Activated naive CD8-positive, alpha-beta T cell (primary cell): ENCODE measurements around the gene PARK7.
A peak's percentile ranks its signal among the peaks of the same experiment; 100 is the strongest.

ENCODE experiments used
- H3K27ac Mint-ChIP-seq: one replicate; pipeline ENCODE4 v1.8.0; 2021; ENCODE audit warnings: mixed read lengths
- H3K27me3 Mint-ChIP-seq: one replicate; pipeline ENCODE4 v1.8.0; 2021; ENCODE audit warnings: mixed read lengths
- H3K36me3 Mint-ChIP-seq: one replicate; pipeline ENCODE4 v1.8.0; 2021; ENCODE audit warnings: mixed read lengths
- H3K4me1 Mint-ChIP-seq: one replicate; pipeline ENCODE4 v1.8.0; 2021; ENCODE audit warnings: low read depth, mixed read lengths
- H3K4me3 Mint-ChIP-seq: one replicate; pipeline ENCODE4 v1.8.0; 2021; ENCODE audit warnings: mild to moderate bottlenecking, mixed read lengths
- H3K9me3 Mint-ChIP-seq: one replicate; pipeline ENCODE4 v1.8.0; 2021; ENCODE audit warnings: low read depth, mixed read lengths

The PARK7 gene

DNA sequence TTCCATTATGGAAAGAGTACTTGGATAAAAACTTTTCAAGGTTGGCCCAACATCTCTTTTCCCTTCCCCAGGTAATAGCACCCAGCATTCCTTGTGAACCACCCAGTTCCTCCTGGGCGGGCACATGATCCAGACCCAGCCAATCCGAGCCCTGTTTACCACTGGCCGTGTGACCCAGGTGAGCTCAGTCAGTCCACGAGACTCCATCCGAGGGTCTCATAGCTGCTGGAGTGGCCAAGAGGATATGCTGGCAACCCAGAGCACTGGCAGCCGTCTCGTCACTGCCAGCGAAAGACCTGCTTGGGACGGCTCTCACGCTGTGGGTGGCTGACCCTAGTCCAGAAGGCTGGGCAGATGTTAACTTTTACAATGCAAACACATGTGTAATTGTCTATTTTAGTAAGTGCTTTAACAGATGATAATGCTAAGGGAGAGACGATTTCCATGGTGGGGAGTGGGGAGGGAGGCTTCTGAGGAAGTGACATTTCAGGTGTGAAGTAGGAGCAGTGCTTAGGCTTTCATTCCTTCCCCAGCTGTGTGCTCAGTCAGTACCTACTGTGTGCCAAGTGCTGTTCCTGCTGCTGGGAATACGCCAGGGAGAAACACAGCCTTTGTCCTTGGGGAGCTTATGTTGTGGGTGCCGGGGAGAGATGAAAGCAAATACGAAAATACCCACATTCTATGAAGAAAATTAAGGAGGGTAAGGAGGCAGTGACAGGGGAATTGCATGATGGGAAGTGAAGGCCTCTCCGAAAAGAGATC is 24.5 kb downstream of the PARK7 start:
- Mint-ChIP-seq H3K36me3 (peaks cover 12% of the 10 kb centered on the region), H3K4me1 (peaks cover 7% of the 10 kb centered on the region), H3K27ac (peak overlapping the region; percentile 64), H3K4me3 (no peak overlapping the region), H3K9me3 (no peaks in the 10 kb centered on the region), H3K27me3 (no peaks in the 10 kb centered on the region)

DNA sequence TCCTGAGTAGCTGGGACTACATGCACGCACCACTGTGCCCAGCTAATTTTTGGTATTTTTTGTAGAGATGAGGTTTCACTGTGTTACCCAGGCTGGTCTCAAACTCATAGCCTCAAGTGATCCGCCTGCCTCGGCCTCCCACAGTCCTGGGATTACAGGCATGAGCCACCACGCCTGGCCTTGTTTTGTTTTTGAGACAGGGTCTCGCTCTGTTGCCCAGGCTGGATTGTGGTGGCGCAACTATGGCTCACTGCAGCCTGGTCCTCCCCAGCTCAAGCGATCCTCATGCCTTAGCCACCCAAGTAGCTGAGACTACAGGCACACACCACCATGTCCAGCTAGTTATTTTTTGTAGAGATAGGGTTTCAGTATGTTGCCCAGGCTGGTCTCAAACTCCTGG is 26.0 kb downstream of the PARK7 start:
- H3K36me3 Mint-ChIP-seq = peaks cover 10% of the 10 kb centered on the region
- no peaks in the 10 kb centered on the region for H3K9me3 Mint-ChIP-seq
- no peak overlapping the region for H3K4me3 Mint-ChIP-seq
- no peaks in the 10 kb centered on the region for H3K27me3 Mint-ChIP-seq
- H3K4me1 Mint-ChIP-seq = peaks cover 3% of the 10 kb centered on the region
- H3K27ac Mint-ChIP-seq = peak overlapping the region; percentile 17

- Mint-ChIP-seq H3K27me3 (no peaks in the 10 kb centered on the region), H3K27ac (no peak overlapping the region), H3K4me3 (no peak overlapping the region), H3K36me3 (peaks cover 10% of the 10 kb centered on the region), H3K4me1 (no peaks in the 10 kb centered on the region), H3K9me3 (no peaks in the 10 kb centered on the region)
Measured at GRCh38 chr1:7988576-7988975, 27.1 kb downstream of the PARK7 start.

- H3K36me3 Mint-ChIP-seq = peaks cover 12% of the 10 kb centered on the region
- H3K27ac Mint-ChIP-seq = peak overlapping the region; percentile 2
- H3K4me1 Mint-ChIP-seq = no peaks in the 10 kb centered on the region
- H3K9me3 Mint-ChIP-seq = no peaks in the 10 kb centered on the region
- no peak overlapping the region for H3K4me3 Mint-ChIP-seq
- no peaks in the 10 kb centered on the region for H3K27me3 Mint-ChIP-seq
Measured at GRCh38 chr1:7989762-7990428, 28.4 kb downstream of the PARK7 start.

DNA sequence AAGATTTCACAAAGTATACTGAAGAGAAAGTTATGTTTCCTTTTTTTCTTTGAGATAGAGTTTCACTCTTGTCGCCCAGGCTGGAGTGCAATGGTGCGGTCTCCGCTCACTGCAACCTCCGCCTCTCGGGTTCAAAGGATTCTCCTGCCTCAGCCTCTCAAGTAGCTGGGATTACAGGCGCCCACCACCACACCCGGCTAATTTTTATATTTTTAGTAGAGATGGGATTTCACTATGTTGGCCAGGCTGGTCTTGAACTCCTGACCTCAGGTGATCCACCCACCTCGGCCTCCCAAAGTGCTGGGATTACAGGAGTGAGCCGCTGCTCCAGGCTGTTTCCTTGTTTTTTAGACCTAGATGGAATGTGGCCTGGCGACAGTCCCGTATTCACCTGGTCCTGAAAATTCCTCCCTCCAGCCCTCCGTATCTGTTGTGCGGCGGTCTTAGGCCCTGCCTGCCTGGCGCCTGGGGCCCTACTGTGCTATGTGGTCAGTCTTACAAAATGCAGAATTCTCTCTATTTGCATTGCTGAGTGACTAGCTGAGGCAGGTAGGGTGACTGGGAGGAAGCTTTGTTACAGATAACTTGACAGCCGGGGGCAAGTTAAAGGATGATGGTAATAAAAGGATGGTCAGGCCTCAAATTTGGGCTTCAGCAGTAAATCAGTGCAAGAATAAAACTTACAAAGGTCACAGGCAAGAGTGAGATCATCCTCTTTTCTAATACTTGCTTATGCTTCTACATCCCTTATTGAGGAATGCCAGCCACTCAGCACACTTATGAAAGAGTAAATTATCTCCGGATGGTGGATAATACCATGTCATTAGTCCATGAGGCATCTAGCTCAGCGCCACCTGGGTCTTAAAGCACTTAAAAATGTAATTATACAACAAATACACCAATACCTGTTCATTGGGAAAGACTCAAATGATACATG is 30.3 kb downstream of the PARK7 start:
- Mint-ChIP-seq H3K36me3 (peaks cover 10% of the 10 kb centered on the region), H3K4me3 (no peak overlapping the region), H3K27ac (no peak overlapping the region), H3K9me3 (no peaks in the 10 kb centered on the region), H3K4me1 (no peaks in the 10 kb centered on the region), H3K27me3 (no peaks in the 10 kb centered on the region)

DNA sequence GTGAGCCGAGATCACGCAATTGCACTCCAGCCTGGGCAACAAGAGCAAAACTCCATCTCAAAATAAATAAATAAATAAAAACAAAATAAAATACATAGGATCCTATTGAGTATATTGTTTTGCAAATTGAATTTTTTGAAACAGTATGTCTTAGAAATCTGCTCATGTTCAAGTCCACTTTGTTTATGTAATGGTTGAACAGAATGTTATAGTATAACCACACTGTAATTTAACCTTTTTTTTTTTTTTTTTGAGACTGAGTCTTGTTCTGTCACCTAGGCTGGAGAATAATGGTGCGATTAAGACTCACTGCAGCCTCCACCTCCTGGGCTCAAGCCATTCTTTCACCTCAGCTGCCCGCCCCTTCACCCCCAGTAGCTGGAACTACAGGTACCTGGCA is 31.4 kb downstream of the PARK7 start:
- Mint-ChIP-seq H3K4me1 (no peaks in the 10 kb centered on the region), H3K27ac (no peak overlapping the region), H3K9me3 (no peaks in the 10 kb centered on the region), H3K4me3 (no peak overlapping the region), H3K36me3 (peaks cover 13% of the 10 kb centered on the region), H3K27me3 (no peaks in the 10 kb centered on the region)

DNA sequence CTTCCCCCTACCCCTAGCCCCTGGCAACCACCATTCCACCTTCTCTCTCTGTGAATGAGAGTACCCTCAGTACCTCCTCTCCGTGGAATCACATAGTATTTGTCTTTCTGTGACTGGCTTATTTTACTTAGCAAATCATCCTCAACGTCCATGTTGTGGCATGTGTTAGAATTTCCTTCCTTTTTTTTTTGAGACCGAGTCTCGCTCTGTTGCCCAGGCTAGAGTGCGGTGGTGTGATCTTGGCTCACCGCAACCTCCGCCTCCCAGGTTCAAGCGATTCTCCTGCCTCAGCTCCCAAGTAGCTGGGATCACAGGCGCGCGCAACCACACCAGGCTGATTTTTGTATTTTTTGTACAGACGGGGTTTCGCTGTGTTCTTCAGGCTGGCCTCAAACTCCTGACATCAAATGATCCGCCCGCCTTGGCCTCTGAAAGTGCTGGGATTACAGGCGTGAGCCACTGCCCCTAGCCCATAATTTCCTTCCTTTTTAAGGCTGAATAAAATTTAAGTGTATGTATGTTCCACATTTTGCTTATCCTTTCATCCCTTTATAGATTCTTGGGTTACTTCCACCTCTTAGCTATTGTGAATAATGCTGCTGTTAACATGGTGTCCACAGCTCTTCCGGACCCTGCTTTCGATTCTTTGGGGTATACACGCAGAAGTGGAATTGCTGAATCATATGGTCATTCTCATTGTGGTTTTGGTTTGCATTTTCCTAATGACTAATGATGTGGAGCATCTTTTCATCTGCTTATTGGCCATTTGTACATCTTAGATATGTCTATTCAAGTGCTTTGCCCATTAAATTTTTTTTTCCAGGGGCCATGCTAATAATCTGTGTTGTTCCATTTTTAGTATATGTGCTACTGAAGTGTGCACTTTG is 32.3 kb downstream of the PARK7 start:
- Mint-ChIP-seq H3K4me1 (no peaks in the 10 kb centered on the region), H3K9me3 (no peaks in the 10 kb centered on the region), H3K4me3 (no peak overlapping the region), H3K27ac (no peak overlapping the region), H3K27me3 (no peaks in the 10 kb centered on the region), H3K36me3 (peaks cover 13% of the 10 kb centered on the region)

DNA sequence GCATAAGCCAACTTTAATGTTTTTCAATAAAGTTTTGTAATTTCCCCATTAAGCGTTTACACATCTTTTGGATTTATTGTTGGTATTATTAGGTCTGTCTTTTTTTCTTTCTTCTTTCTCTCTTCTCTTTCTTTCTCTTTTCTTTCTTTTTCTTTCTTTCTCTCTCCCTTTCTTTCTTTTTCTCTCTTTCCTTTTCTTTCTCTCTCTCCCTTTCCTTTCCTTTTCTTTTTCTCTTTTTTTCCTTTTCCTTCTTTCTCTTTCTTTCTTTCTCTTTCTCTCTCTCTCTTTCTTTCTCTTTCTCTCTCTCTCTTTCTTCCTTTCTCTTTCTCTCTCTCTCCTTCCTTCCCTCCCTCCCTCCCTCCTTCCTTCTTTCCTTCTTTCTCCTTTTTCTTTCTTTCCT is 33.3 kb downstream of the PARK7 start:
- Mint-ChIP-seq H3K36me3 (peaks cover 13% of the 10 kb centered on the region), H3K27ac (no peak overlapping the region), H3K4me1 (no peaks in the 10 kb centered on the region), H3K27me3 (no peaks in the 10 kb centered on the region), H3K4me3 (no peak overlapping the region), H3K9me3 (no peaks in the 10 kb centered on the region)

- no peaks in the 10 kb centered on the region for H3K4me1 Mint-ChIP-seq
- no peak overlapping the region for H3K27ac Mint-ChIP-seq
- H3K9me3 Mint-ChIP-seq = no peaks in the 10 kb centered on the region
- H3K27me3 Mint-ChIP-seq = no peaks in the 10 kb centered on the region
- H3K36me3 Mint-ChIP-seq = peaks cover 9% of the 10 kb centered on the region
- H3K4me3 Mint-ChIP-seq = no peak overlapping the region
Measured at GRCh38 chr1:7995437-7995836, 33.9 kb downstream of the PARK7 start.

- H3K4me3 Mint-ChIP-seq = no peak overlapping the region
- H3K27ac Mint-ChIP-seq = no peak overlapping the region
- H3K27me3 Mint-ChIP-seq = no peaks in the 10 kb centered on the region
- H3K4me1 Mint-ChIP-seq = no peaks in the 10 kb centered on the region
- peaks cover 15% of the 10 kb centered on the region for H3K36me3 Mint-ChIP-seq
- H3K9me3 Mint-ChIP-seq = no peaks in the 10 kb centered on the region
Measured at GRCh38 chr1:8002329-8002910, 40.9 kb downstream of the PARK7 start.

DNA sequence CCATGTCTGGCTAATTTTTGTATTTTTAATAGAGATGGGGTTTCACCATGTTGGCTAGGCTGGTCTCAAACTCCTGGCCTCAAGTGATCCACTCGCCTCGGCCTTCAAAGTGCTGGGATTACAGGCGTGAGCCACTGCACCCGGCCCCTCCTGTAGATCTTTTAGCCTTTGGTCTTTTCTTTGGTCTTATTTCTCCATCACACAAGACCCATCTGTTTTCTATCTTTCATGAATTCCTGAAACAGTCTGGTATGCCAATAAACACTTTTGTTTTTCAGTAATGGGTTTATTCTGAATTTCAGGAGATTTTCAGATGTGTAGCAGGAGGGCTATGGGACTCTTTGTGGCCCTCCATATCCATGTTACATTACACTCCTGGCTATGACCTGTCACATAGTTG is 41.4 kb downstream of the PARK7 start:
- Mint-ChIP-seq H3K4me1 (no peaks in the 10 kb centered on the region), H3K36me3 (peaks cover 15% of the 10 kb centered on the region), H3K27me3 (no peaks in the 10 kb centered on the region), H3K9me3 (no peaks in the 10 kb centered on the region), H3K4me3 (no peak overlapping the region), H3K27ac (no peak overlapping the region)

GRCh38 chr1:8003438-8004112 is 42.1 kb downstream of the PARK7 start:
- no peak overlapping the region for H3K27ac Mint-ChIP-seq
- no peaks in the 10 kb centered on the region for H3K4me1 Mint-ChIP-seq
- H3K27me3 Mint-ChIP-seq = no peaks in the 10 kb centered on the region
- H3K9me3 Mint-ChIP-seq = no peaks in the 10 kb centered on the region
- H3K4me3 Mint-ChIP-seq = no peak overlapping the region
- peaks cover 15% of the 10 kb centered on the region for H3K36me3 Mint-ChIP-seq

GRCh38 chr1:8004113-8004802 is 42.7 kb downstream of the PARK7 start:
- Mint-ChIP-seq H3K27ac (no peak overlapping the region), H3K9me3 (no peaks in the 10 kb centered on the region), H3K4me3 (no peak overlapping the region), H3K27me3 (no peaks in the 10 kb centered on the region), H3K36me3 (peaks cover 15% of the 10 kb centered on the region), H3K4me1 (no peaks in the 10 kb centered on the region)
